Cardiac muscle cell (in vitro differentiated cells and primary cell): ENCODE results near the gene SCO1. TPM values are rescaled to one million over a fixed set of nuclear protein-coding genes. Genes with fewer than 3 reads are reported as not detected.
A peak's percentile ranks its signal among the peaks of the same experiment; 100 is the strongest.
"Not testable (repeated sequence)": the region's sequence is repeated elsewhere in the genome, so short reads cannot be mapped to it uniquely, and the experiment has no call there.

Source experiments
- DNase-seq, 2 donors: peaks; one replicate each; pipeline versions ENCODE4 v3.0.0 to v3.0.0-alpha.2; 2010 to 2017; ENCODE audit warnings: low read depth in 1 of 2, low spot score in 1 of 2
- H3K27ac ChIP-seq: fragments of 200-600 bp; sonication (generic); 2 replicates; pipeline ENCODE4 v1.5.1; 2016
- H3K27me3 ChIP-seq: fragments of 200-600 bp; sonication (generic); 2 replicates; pipeline ENCODE4 v1.6.0; 2016; ENCODE audit warnings: control low read depth
- H3K36me3 ChIP-seq: fragments of 200-600 bp; sonication (generic); 2 replicates; pipeline ENCODE4 v1.5.1; 2016; ENCODE audit warnings: control low read depth
- H3K4me1 ChIP-seq: fragments of 200-600 bp; sonication (generic); 2 replicates; pipeline ENCODE4 v1.8.1; 2017; ENCODE audit warnings: low read depth, mild to moderate bottlenecking, mixed run types
- H3K4me3 ChIP-seq: fragments of 200-600 bp; sonication (generic); 2 replicates; pipeline ENCODE4 v1.5.1; 2016; ENCODE audit warnings: mild to moderate bottlenecking
- H3K9me3 ChIP-seq: fragments of 200-600 bp; sonication (generic); 2 replicates; pipeline ENCODE4 v1.5.1; 2017; ENCODE audit warnings: low read depth, mild to moderate bottlenecking, control low read depth
- polyA plus RNA-seq: library from polyadenylated mRNA; unstranded; fragments of >200 nt; fragmentation: Nextera tagmentation; extraction: Ambion mirVana; gene quantifications from 2 replicates; pipeline ENCODE4 v1.2.1, GENCODE V29; 2016
- total RNA-seq: library from RNA; depleted of rRNA; stranded (reverse); fragments of >200 nt; gene quantifications from 2 replicates; pipeline ENCODE4 v1.2.3, GENCODE V29; 2016
- TF ChIP-seq, protein P1 (sequence below): IDR thresholded peaks from 2 replicates; pipeline ENCODE4 v1.5.1; 2012; ENCODE audit warnings: low read depth, mild to moderate bottlenecking, low read length

SCO1 gene
- total and polyA plus RNA-seq, 2 experiments from 2014 or later = 56.4 to 67.2 TPM

DNA sequence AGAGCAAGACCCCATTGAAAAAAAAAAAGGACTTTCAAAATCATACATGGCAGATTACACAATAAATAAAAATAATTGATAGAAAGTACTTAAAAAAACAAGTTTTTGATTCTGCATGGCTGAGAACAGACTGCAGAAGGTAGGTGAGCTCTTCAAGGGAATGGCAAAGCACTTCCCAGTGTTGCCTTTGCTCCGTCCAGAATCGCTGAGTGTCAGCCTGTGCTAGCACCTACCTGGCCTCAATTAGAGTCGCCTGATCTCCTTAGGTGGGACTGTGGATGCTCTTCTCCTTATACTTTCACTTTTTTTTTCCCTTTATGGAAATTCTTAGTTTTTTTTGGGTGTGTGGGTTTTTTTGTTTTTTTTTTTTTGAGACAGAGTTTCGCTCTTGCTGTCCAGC lies 38.5 kb upstream of the SCO1 start:
- Histone ChIP-seq H3K9me3 (no peaks in the 10 kb centered on the region), H3K27ac (no peak overlapping the region)
- DNase-seq = no peak

DNA sequence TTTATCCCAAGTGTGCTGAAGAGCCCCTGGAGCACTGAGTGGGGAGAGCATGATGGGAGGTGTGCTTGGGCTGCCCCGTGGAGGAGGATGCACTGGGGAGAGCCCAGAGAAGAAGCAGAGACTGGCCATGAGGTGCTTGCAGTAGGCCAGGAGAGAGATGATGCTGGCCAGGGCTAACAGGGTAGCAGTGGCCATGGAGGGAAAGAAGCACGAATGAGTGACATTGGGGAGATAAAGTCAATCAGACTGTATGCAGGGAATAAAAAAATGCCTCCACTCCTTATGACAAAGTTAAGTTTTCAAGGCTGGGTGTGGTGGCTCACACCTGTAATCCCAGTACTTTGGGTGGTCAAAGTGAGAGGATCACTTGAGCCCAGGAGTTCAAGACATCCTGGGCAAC lies 37.9 kb upstream of the SCO1 start:
- H3K27me3 ChIP-seq = no peaks in the 10 kb centered on the region
- peaks cover 10% of the 10 kb centered on the region for H3K4me1 ChIP-seq
- no peaks in the 10 kb centered on the region for H3K36me3 ChIP-seq
- no peak overlapping the region for H3K4me3 ChIP-seq
- no peak overlapping the region for H3K27ac ChIP-seq
- H3K9me3 ChIP-seq = no peaks in the 10 kb centered on the region
- no peak for DNase-seq
- TF ChIP-seq, protein P1, sequence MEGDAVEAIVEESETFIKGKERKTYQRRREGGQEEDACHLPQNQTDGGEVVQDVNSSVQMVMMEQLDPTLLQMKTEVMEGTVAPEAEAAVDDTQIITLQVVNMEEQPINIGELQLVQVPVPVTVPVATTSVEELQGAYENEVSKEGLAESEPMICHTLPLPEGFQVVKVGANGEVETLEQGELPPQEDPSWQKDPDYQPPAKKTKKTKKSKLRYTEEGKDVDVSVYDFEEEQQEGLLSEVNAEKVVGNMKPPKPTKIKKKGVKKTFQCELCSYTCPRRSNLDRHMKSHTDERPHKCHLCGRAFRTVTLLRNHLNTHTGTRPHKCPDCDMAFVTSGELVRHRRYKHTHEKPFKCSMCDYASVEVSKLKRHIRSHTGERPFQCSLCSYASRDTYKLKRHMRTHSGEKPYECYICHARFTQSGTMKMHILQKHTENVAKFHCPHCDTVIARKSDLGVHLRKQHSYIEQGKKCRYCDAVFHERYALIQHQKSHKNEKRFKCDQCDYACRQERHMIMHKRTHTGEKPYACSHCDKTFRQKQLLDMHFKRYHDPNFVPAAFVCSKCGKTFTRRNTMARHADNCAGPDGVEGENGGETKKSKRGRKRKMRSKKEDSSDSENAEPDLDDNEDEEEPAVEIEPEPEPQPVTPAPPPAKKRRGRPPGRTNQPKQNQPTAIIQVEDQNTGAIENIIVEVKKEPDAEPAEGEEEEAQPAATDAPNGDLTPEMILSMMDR = no peak

More for the DNA sequence above, 38.5 kb upstream of the SCO1 start:
- Histone ChIP-seq H3K36me3 (no peaks in the 10 kb centered on the region), H3K4me3 (no peak overlapping the region), H3K4me1 (peaks cover 10% of the 10 kb centered on the region), H3K27me3 (no peaks in the 10 kb centered on the region)
- TF ChIP-seq, protein P1 = no peak

DNA sequence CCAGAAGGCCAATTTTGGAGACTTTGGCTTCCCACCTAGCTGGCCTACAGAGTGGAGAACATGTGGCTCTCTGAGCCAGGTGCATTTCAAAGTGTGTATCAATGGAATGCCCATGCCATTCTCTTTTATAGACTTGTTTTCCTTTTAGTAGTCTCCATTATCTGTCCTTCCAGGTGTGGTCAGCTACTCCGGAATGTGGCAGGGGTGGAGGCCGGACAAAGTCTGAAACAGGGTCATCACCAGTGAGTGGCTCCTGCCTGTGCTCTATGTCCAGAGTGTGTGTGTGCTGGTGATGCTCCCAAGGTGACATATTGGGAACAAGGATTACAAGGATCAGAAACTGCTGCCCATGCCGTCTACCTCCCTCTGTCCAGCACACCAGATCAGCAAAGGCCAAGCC lies 36.3 kb upstream of the SCO1 start:
- Histone ChIP-seq H3K27me3 (no peaks in the 10 kb centered on the region), H3K9me3 (no peaks in the 10 kb centered on the region), H3K4me1 (peaks cover 5% of the 10 kb centered on the region), H3K4me3 (no peak overlapping the region), H3K36me3 (no peaks in the 10 kb centered on the region), H3K27ac (no peak overlapping the region)
- no peak for DNase-seq
- TF ChIP-seq, protein P1 = no peak

DNA sequence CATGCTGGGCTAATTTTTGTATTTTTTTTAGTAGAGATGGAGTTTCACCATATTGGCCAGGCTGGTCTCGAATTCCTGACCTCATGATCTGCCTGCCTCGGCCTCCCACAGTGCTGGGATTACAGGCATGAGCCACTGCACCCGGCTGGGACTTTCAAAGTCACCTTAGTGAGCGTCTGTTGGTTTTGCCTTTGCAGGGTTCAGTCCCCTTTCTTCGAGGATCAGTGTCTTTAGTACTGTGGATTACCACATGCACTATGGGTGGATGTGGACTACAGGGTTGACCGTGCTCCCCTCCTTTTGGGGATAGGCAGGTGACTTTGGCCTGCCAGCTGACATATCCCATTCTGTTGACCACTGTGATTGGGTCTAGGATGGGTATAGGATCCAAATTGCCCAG lies 34.8 kb upstream of the SCO1 start:
- not testable (repeated sequence) for H3K4me1 ChIP-seq, H3K9me3 ChIP-seq, H3K27me3 ChIP-seq, H3K36me3 ChIP-seq, H3K27ac ChIP-seq, H3K4me3 ChIP-seq, DNase-seq

DNA sequence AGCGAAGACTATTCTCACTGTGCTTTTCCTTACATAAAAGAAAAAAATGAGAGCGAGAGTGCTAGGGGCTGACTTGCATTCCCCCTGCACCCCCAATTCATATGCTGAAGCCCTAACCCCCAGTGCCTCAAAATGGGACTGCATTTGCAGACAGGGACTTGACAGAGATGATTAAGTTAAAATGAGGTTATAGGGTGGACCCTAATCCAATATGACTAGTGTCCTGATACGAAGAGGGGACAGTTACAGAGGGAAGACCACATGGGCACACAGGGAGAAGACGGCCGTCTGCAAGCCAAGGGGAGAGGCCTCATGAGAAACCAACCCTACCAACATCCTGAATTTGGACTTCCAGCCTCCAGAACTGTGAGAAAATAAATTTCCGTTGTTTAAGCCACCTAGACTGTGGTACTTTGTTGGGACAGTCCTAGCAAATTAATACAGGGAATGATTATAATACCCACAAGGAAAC lies 34.1 kb upstream of the SCO1 start:
- H3K27ac ChIP-seq = no peak overlapping the region

DNA sequence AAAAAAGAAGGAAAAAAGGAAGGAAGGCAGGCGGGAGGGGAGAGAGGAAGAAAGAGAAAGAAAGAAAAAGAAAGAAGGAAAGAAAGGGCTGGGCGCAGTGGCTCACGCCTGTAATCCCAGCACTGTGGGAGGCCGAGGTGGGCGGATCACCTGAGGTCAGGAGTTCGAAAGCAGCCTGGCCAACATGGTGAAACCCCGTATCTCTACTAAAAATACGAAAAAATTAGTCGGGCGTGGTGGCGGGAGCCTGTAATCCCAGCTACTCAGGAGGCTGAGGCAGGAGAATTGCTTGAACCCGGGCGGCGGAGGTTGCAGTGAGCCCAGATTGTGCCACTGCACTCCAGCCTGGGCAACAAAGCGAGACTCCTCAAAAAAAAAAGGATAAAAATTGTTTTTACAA lies 32.9 kb upstream of the SCO1 start:
- H3K27ac ChIP-seq, DNase-seq, H3K27me3 ChIP-seq, H3K36me3 ChIP-seq, H3K4me1 ChIP-seq, H3K9me3 ChIP-seq: not testable (repeated sequence)
- H3K4me3 ChIP-seq = peak overlapping the region; percentile 42

More for the DNA sequence above, 34.1 kb upstream of the SCO1 start:
- H3K4me3 ChIP-seq = no peak overlapping the region
- H3K27me3 ChIP-seq = no peaks in the 10 kb centered on the region
- TF ChIP-seq, protein P1 = no peak
- H3K4me1 ChIP-seq = no peaks in the 10 kb centered on the region
- no peak for DNase-seq
- no peaks in the 10 kb centered on the region for H3K36me3 ChIP-seq
- no peaks in the 10 kb centered on the region for H3K9me3 ChIP-seq
